K562 (cell line): Measurements from ENCODE around the gene DNAAF8. TPM values are rescaled to one million over a fixed set of nuclear protein-coding genes. Genes with fewer than 3 reads are reported as not detected.

Experiments
- ATAC-seq: fragments of 200-7000 bp; cut with Tn5 transposase; 3 replicates; pipeline ENCODE4 v1.9.1; 2020; ENCODE audit warnings: moderate library complexity
- BruUV-seq: library from RNA; stranded (reverse); fragments of 400-500 nt; replicated peaks from 2 replicates; lab custom pipeline; 2021; lab: Mats Ljungman, UMichigan
- CTCF ChIA-PET: fragments of 300-600 bp; formaldehyde crosslinking; extraction: SDS; loops from one replicate; lab custom pipeline; 2021; ENCODE audit warnings: low intra/inter-chr PET ratio; lab: Yijun Ruan, JAX
- POLR2A ChIA-PET: fragments of 300-600, 350-650 bp; sonication (Branson Sonifier 250); formaldehyde crosslinking; extraction: SDS; loops from one replicate; lab custom pipeline; 2021; ENCODE audit warnings: antibody characterized with exemption, inconsistent platforms; lab: Yijun Ruan, JAX
- DNase-seq, 4 experiments: peaks; one replicate each; pipeline versions ENCODE4 v3.0.0 to v3.0.0-alpha.2; 2011 to 2018; ENCODE audit warnings: low spot score in 3 of 4, mixed read lengths in 3 of 4; ENCODE audit errors: extremely low read depth in 1 of 4
- FAIRE-seq: peaks from 2 replicates; lab custom pipeline; 2011; peaks lifted over from hg19 to GRCh38; lab: Jason Lieb, UNC
- H2AFZ ChIP-seq: 2 replicates; pipeline ENCODE4 v1.6.0; 2011; ENCODE audit warnings: low read depth, low read length, control low read depth, inconsistent platforms
- H3K27ac ChIP-seq: fragments of 200-600 bp; 3 replicates; pipeline ENCODE4 v1.8.0; 2011; ENCODE audit warnings: low read depth, mild to moderate bottlenecking, control low read depth, inconsistent platforms, low read length, moderate library complexity, mixed read lengths; ENCODE audit errors: extremely low read depth
- H3K27me3 ChIP-seq, 2 experiments: fragments of 300-600 bp in 1 of 2; 2 replicates in 1 of 2; 3 replicates in 1 of 2; pipeline versions ENCODE4 v1.6.0 to v1.8.0; 2011; ENCODE audit warnings: inconsistent platforms in 2 of 2, low read length in 2 of 2, mild to moderate bottlenecking in 1 of 2, mixed read lengths in 1 of 2, moderate library complexity in 1 of 2; ENCODE audit not compliant: control insufficient read depth in 2 of 2, insufficient read depth in 2 of 2
- H3K36me3 ChIP-seq: fragments of 300-600 bp; 3 replicates; pipeline ENCODE4 v1.8.0; 2011; ENCODE audit warnings: mild to moderate bottlenecking, low read length, inconsistent platforms; ENCODE audit not compliant: control insufficient read depth, insufficient read depth
- H3K4me1 ChIP-seq, 2 experiments: fragments of 200-600 bp in 1 of 2; replicated peaks in 1 of 2; 2 replicates in 1 of 2; 3 replicates in 1 of 2; pipeline versions ENCODE4 v1.5.1 to v1.8.0; 2011; ENCODE audit warnings: inconsistent platforms in 2 of 2, low read length in 2 of 2, mild to moderate bottlenecking in 1 of 2, mixed read lengths in 1 of 2, moderate library complexity in 1 of 2; ENCODE audit not compliant: control insufficient read depth in 2 of 2, insufficient read depth in 2 of 2
- H3K4me2 ChIP-seq: 2 replicates; pipeline ENCODE4 v1.6.1; 2011; ENCODE audit warnings: low read length, control low read depth, inconsistent platforms, mixed read lengths; ENCODE audit not compliant: insufficient read depth
- H3K4me3 ChIP-seq: fragments of 200-600 bp; sonication (generic), shearing (Covaris generic); 2 replicates; pipeline ENCODE4 v1.5.1; 2016; ENCODE audit warnings: control low read depth, inconsistent platforms
- H3K79me2 ChIP-seq: fragments of 200-600 bp; 3 replicates; pipeline ENCODE4 v1.8.0; 2011; ENCODE audit warnings: low read length, inconsistent platforms; ENCODE audit not compliant: control insufficient read depth, insufficient read depth
- H3K9ac ChIP-seq, 2 experiments: 2 replicates each; pipeline versions ENCODE4 v1.6.0 to v1.6.1; 2011; ENCODE audit warnings: low read depth in 2 of 2, low read length in 2 of 2, control low read depth in 1 of 2, inconsistent platforms in 1 of 2, mild to moderate bottlenecking in 1 of 2, mixed read lengths in 1 of 2; ENCODE audit not compliant: insufficient read depth in 1 of 2
- H3K9me1 ChIP-seq: one replicate; pipeline ENCODE4 v1.6.0; 2011; ENCODE audit warnings: inconsistent platforms, mild to moderate bottlenecking, low read length, moderate library complexity; ENCODE audit not compliant: control insufficient read depth, insufficient read depth
- H3K9me3 ChIP-seq: replicated peaks from 2 replicates; pipeline ENCODE4 v1.5.1; 2011; ENCODE audit warnings: low read depth, low read length, inconsistent platforms; ENCODE audit not compliant: control insufficient read depth, insufficient read depth
- H4K20me1 ChIP-seq: replicated peaks from 2 replicates; pipeline ENCODE4 v1.6.1; 2011; ENCODE audit warnings: low read length, inconsistent platforms, mixed read lengths; ENCODE audit not compliant: control insufficient read depth, insufficient read depth
- EHMT2 ChIP-seq: fragments of 450-650 bp; IDR thresholded peaks from 2 replicates; pipeline ENCODE4 v1.6.1; 2018; ENCODE audit warnings: antibody characterized with exemption
- HLTF ChIP-seq: fragments of 450-650 bp; IDR thresholded peaks from 2 replicates; pipeline ENCODE4 v1.6.1; 2016
- KLF10 ChIP-seq: fragments of 250-450 bp; sonication (Bioruptor Pico); IDR thresholded peaks from 2 replicates; pipeline ENCODE4 v1.6.1; 2021; ENCODE audit warnings: matching md5 sums
- SMARCA5 ChIP-seq: fragments of 450-650 bp; IDR thresholded peaks from 2 replicates; pipeline ENCODE4 v1.6.1; 2016
- XRCC5 ChIP-seq: fragments of 200-400 bp; formaldehyde crosslinking; IDR thresholded peaks from 2 replicates; pipeline ENCODE4 v1.6.1; 2017; ENCODE audit warnings: low read depth, mild to moderate bottlenecking, low read length
- ZKSCAN8 ChIP-seq: fragments of 200-800 bp; sonication (Bioruptor generic); IDR thresholded peaks from 2 replicates; pipeline ENCODE4 v1.6.1; 2016; ENCODE audit warnings: missing genetic modification characterization, missing compliant biosample characterization
- ZNF263 ChIP-seq: sonication (generic); formaldehyde crosslinking; IDR thresholded peaks from 2 replicates; pipeline ENCODE4 v1.8.0; 2022; ENCODE audit warnings: mild to moderate bottlenecking, missing genetic modification reagents, borderline replicate concordance
- ZNF75A ChIP-seq: fragments of 450-650 bp; formaldehyde crosslinking; IDR thresholded peaks from 2 replicates; pipeline ENCODE4 v1.4.0; 2020; ENCODE audit warnings: mild to moderate bottlenecking
- WGBS: fragments of 100-300 bp; shearing (Covaris generic); methylation state at CpG from one replicate; pipeline ENCODE4 v1.1.6; 2016; ENCODE audit warnings: low coverage, mixed read lengths; ENCODE audit not compliant: insufficient coverage; ENCODE audit errors: missing lambda C conversion rate; 5-methylcytosine and 5-hydroxymethylcytosine counted together
- in situ Hi-C: fragments of 300-500 bp; cut with MboI; formaldehyde crosslinking; loops from 4 replicates; pipeline ENCODE4 v1.15.0; 2018; ENCODE audit warnings: inconsistent platforms, mixed read lengths
- intact Hi-C: fragments of 100-400 bp; cut with micrococcal nuclease; formaldehyde crosslinking; loops from 2 replicates; pipeline ENCODE4 v1.14.2; 2022
- polyA plus RNA-seq, 8 experiments: library from polyadenylated mRNA; depleted of rRNA in 4 of 8; stranded (reverse) in 5 of 8; unstranded in 3 of 8; fragments of >200 nt; fragmentation: Nextera tagmentation in 2 of 8; fragmentation: Illumina TruSeq in 1 of 8; extraction: Ambion mirVana in 2 of 8; extraction: Trizol in 1 of 8; gene quantifications; 2 replicates each; pipeline versions ENCODE4 v1.2.1 to v1.2.3, GENCODE V29; 2011 to 2014; ENCODE audit warnings: inconsistent platforms in 1 of 8, missing spikeins in 1 of 8
- total RNA-seq, 7 experiments: library from RNA; depleted of rRNA in 6 of 7; stranded (reverse); fragments of >200 nt in 6 of 7; fragmentation: Illumina TruSeq in 2 of 7; extraction: Trizol in 2 of 7; gene quantifications; 2 replicates each; pipeline versions ENCODE4 v1.2.1 to v1.2.3, GENCODE V29; 2011 to 2021; ENCODE audit warnings: low replicate concordance in 1 of 7

The DNAAF8 gene
- total and polyA plus RNA-seq, 9 of the 15 experiments (the other 6 are each of a cell fraction or from before 2014, with no cell fraction given): 0.04 to 0.12 (median 0.10) TPM; not detected in 6

DNA sequence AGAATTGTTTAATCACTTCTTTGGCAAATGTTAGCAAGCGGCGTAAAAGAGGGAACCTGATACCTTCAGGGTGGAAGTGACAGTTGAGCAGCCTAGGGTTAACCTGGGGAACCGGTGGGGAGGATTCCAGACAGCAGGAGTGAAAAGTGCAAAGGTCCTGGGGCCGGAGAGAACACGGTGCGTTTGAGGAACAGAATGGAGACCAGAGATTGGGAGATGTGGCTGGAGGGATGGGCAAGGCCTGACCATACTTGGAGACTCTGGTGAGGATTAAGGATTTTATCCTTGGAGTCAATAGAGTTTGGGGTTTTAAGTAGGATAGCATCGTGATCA is 34.9 kb downstream of the DNAAF8 start:
- TF ChIP-seq ZKSCAN8 (CRISPR knock-in tag) (peak; percentile 67; the same call in 1 of the 2 replicates), ZNF263 (CRISPR knock-in tag) (peak; percentile 81), HLTF (no peak), XRCC5 (no peak), ZNF75A (CRISPR knock-in tag) (no peak), KLF10 (no peak), EHMT2 (0 out of 2 replicates have a peak, but pooled peaks have one; percentile 16), SMARCA5 (peak; percentile 66; the same call in 1 of the 2 replicates)
- Histone ChIP-seq H3K9ac (peak overlapping the region; percentile 62 to 90; a peak in 2 of 4 replicates), H3K27ac (peak overlapping the region; percentile 23; the same call in 1 of the 3 replicates), H3K4me1 (peaks cover 21 to 39% of the 10 kb centered on the region in 2 experiments), H3K4me2 (peak overlapping the region; percentile 82), H3K4me3 (peak overlapping the region; percentile 40), H2AFZ (peak overlapping the region; percentile 91), H3K27me3 (no peaks in the 10 kb centered on the region), H3K9me1 (no peaks in the 10 kb centered on the region), H3K79me2 (peaks cover 21% of the 10 kb centered on the region), H4K20me1 (no peaks in the 10 kb centered on the region), H3K36me3 (peaks cover 10% of the 10 kb centered on the region; the same call in 2 of the 3 replicates), H3K9me3 (no peaks in the 10 kb centered on the region)
- WGBS: 26% methylated on average over 7 of the region's 7 CpGs
- POLR2A ChIA-PET: interaction anchor here (0.7 to 2.3 kb wide), 4 partner anchors 8 to 153 kb away, joined by 5 to 9 read pairs (median 6); partner anchors contain the start of genes ANKS3 and DNAAF8
- intact Hi-C loops (loop anchor here (2.0 kb wide), 1 partner anchor 36 kb away; no protein-coding TSS in a partner anchor), in situ Hi-C loops (no loop called here)
- no peak for DNase-seq
- ATAC-seq: no peak
- FAIRE-seq: no peak
- BruUV-seq: no TSS peak
- CTCF ChIA-PET: no interaction called here
